ENCODE results near the gene RCVRN.

GRCh38 chr17:9887508-9887907 lies 17.6 kb downstream of the RCVRN start:
- TF ChIP-seq POLR2A (IDR thresholded peaks at IDR 0.05) (no peak), CTCF (IDR thresholded peaks at IDR 0.05) (no peak), POLR2AphosphoS5 (IDR thresholded peaks at IDR 0.05) (no peak), EP300 (IDR thresholded peaks at IDR 0.05) (no peak)

Measured in upper lobe of left lung (tissue), 4 donors.